H1 (cell line): Measurements from ENCODE around the gene OSR1. TPM values are rescaled to one million over a fixed set of nuclear protein-coding genes. Genes with fewer than 3 reads are reported as not detected.

Experiments
- CBX5 ChIP-seq: fragments of 300-800, 300-1000 bp; sonication (generic); IDR thresholded peaks from 2 replicates; pipeline ENCODE4 v1.7.1; 2016; ENCODE audit warnings: antibody characterized with exemption, low read length, low read depth
- CHD1 ChIP-seq: IDR thresholded peaks from 2 replicates; pipeline ENCODE4 v1.6.1; 2012; ENCODE audit warnings: low read depth, low read length, improper control_type of control experiment
- GABPA ChIP-seq: IDR thresholded peaks from 2 replicates; pipeline ENCODE4 v1.6.1; 2011; ENCODE audit warnings: mild to moderate bottlenecking, low read length, moderate library complexity, borderline replicate concordance; ENCODE audit not compliant: insufficient read depth
- JUND ChIP-seq: IDR thresholded peaks from 2 replicates; pipeline ENCODE4 v1.6.1; 2011; ENCODE audit warnings: mild to moderate bottlenecking, improper control_type of control experiment, low read length
- MAFK ChIP-seq: IDR thresholded peaks from 2 replicates; pipeline ENCODE4 v1.6.1; 2012; ENCODE audit warnings: low read depth, mild to moderate bottlenecking, improper control_type of control experiment, low read length
- NRF1 ChIP-seq: IDR thresholded peaks from 2 replicates; pipeline ENCODE4 v1.6.1; 2011; ENCODE audit warnings: mild to moderate bottlenecking, low read depth, low read length, improper control_type of control experiment
- PHF8 ChIP-seq: fragments of 200-600 bp; sonication (generic); conservative IDR thresholded peaks from 2 replicates; pipeline ENCODE4 v1.7.1; 2012; ENCODE audit warnings: low read depth, mild to moderate bottlenecking, inconsistent platforms, low read length, moderate library complexity
- POU5F1 ChIP-seq: IDR thresholded peaks from 2 replicates; pipeline ENCODE4 v1.6.1; 2011; ENCODE audit warnings: low read depth, mild to moderate bottlenecking, low read length, moderate library complexity
- RAD21 ChIP-seq, 2 experiments: IDR thresholded peaks in 1 of 2; conservative IDR thresholded peaks in 1 of 2; 2 replicates each; pipeline ENCODE4 v1.6.1; 2011; ENCODE audit warnings: low read depth in 2 of 2, low read length in 2 of 2, improper control_type of control experiment in 1 of 2, inconsistent platforms in 1 of 2, mild to moderate bottlenecking in 1 of 2, moderate library complexity in 1 of 2
- RNF2 ChIP-seq: fragments of 200-900, 300-1000 bp; sonication (generic); IDR thresholded peaks from 2 replicates; pipeline ENCODE4 v1.7.1; 2016; ENCODE audit warnings: borderline replicate concordance, low read depth, mild to moderate bottlenecking, antibody characterized with exemption, low read length; ENCODE audit not compliant: poor library complexity, severe bottlenecking; ENCODE audit errors: missing control alignments
- SAP30 ChIP-seq: fragments of 300-600 bp; sonication (generic); IDR thresholded peaks from 2 replicates; pipeline ENCODE4 v1.7.1; 2012; ENCODE audit warnings: low read length, moderate library complexity, mild to moderate bottlenecking, inconsistent platforms; ENCODE audit not compliant: insufficient read depth, insufficient replicate concordance
- SIX5 ChIP-seq: IDR thresholded peaks from 2 replicates; pipeline ENCODE4 v1.6.1; 2011; ENCODE audit warnings: mild to moderate bottlenecking, low read depth, low read length
- SUZ12 ChIP-seq: fragments of 200-600 bp; sonication (generic); IDR thresholded peaks from 2 replicates; pipeline ENCODE4 v1.6.1; 2012; ENCODE audit warnings: mild to moderate bottlenecking, inconsistent platforms, low read length, moderate library complexity, mixed read lengths
- TAF7 ChIP-seq: optimal IDR thresholded peaks from 2 replicates; pipeline ENCODE3; 2011; ENCODE audit warnings: low read depth, mild to moderate bottlenecking, inconsistent platforms, low read length, moderate library complexity, borderline replicate concordance
- polyA plus RNA-seq, 7 experiments: library from polyadenylated mRNA; depleted of rRNA in 3 of 7; stranded (reverse) in 5 of 7; unstranded in 2 of 7; fragments of >200 nt in 5 of 7; fragments of 200-250 nt in 2 of 7; gene quantifications; 1 replicate in 5 of 7; 2 replicates in 1 of 7; 4 replicates in 1 of 7; pipeline versions ENCODE4 v1.2.1 to v1.2.3, GENCODE V29; 2011 to 2013; ENCODE audit warnings: missing spikeins in 2 of 7, mixed read lengths in 2 of 7
- total RNA-seq: library from RNA; stranded (reverse); fragmentation: NEBNext Ultra II Directional; extraction: Animal tissue kit (Norgen Biotek cat#: 25700); gene quantifications from 2 replicates; pipeline ENCODE4 v1.2.1, GENCODE V29; 2021
- TF ChIP-seq, protein P1 (sequence below): IDR thresholded peaks from 2 replicates; pipeline ENCODE4 v1.6.1; 2011; ENCODE audit warnings: low read length, improper control_type of control experiment
- TF ChIP-seq, protein P2 (sequence below), 3 experiments: IDR thresholded peaks; 1 replicate in 2 of 3; 2 replicates in 1 of 3; pipeline versions ENCODE4 v1.5.1 to v1.6.1; 2011; ENCODE audit warnings: low read length in 3 of 3, mild to moderate bottlenecking in 3 of 3, inconsistent platforms in 2 of 3, low read depth in 1 of 3, moderate library complexity in 1 of 3; ENCODE audit not compliant: insufficient read depth in 1 of 3; ENCODE audit errors: control extremely low read depth in 1 of 3
- TF ChIP-seq, protein P3 (sequence below): IDR thresholded peaks from 2 replicates; pipeline ENCODE4 v1.6.1; 2012; ENCODE audit warnings: inconsistent platforms
- TF ChIP-seq, protein P4 (sequence below): IDR thresholded peaks from 2 replicates; pipeline ENCODE4 v1.6.1; 2011; ENCODE audit warnings: low read depth, mild to moderate bottlenecking, low read length; ENCODE audit not compliant: insufficient read depth

The OSR1 gene
- total and polyA plus RNA-seq, 2 of the 8 experiments (the other 6 are each of a cell fraction or from before 2014, with no cell fraction given) = 0.05 to 0.22 TPM

DNA sequence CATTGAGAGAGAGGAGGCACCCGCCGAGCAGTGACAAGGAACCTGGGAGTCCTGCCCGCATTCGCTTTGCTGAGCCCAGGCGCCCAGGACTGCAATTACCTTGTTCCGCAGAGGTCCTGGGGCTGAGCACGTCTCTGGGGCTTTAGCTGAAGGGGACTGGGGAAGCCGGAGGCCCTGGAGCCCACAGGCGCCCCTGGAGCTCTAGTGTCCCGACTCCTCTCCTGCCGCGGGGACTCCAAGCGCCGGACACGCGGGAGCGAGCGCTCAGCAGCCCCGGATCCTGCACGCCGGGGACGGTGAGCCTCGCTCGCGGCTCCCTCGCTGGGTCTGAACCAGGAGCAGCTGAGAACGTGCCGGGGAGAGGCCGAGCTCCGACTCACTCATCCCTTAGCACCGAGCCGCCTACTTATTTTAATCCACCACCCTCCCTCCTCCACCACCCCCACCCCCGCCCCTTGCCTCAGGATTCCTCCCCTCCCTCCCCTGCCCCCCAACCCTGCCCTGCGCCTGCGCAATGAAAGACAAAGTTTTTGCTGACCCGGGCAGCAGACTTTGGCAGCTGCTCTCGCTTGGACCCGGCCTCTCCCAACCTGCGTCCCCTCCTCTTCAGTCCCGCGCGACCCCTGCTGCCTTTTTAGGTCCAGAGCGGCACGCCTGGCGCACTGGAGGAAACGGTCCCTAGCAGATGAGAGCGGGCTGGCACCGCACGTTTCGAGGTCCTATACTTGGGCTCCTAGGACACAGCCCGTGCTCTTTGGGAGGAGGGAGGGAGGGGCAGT lies at the start of gene OSR1 (continued):
- TF ChIP-seq SUZ12 (no peak; the same call in 1 of the 2 replicates), POU5F1 (no peak), MAFK (no peak; the same call in 1 of the 2 replicates), GABPA (no peak), NRF1 (peak; percentile 53), JUND (no peak), SAP30 (no peak), RAD21 (IDR thresholded peaks at IDR 0.05 in 1 of 2, conservative IDR thresholded peaks at IDR 0.05 in 1 of 2; ENCODE audit: low read depth in 2 of 2, low read length in 2 of 2) (peak; percentile 6 to 20; a peak in 2 of 4 replicates), PHF8 (no peak), RNF2 (no peak), SIX5 (no peak), CBX5 (no peak), CHD1 (no peak), TAF7 (no peak)
- TF ChIP-seq, protein P1, sequence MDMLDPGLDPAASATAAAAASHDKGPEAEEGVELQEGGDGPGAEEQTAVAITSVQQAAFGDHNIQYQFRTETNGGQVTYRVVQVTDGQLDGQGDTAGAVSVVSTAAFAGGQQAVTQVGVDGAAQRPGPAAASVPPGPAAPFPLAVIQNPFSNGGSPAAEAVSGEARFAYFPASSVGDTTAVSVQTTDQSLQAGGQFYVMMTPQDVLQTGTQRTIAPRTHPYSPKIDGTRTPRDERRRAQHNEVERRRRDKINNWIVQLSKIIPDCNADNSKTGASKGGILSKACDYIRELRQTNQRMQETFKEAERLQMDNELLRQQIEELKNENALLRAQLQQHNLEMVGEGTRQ = no peak
- TF ChIP-seq, protein P2, sequence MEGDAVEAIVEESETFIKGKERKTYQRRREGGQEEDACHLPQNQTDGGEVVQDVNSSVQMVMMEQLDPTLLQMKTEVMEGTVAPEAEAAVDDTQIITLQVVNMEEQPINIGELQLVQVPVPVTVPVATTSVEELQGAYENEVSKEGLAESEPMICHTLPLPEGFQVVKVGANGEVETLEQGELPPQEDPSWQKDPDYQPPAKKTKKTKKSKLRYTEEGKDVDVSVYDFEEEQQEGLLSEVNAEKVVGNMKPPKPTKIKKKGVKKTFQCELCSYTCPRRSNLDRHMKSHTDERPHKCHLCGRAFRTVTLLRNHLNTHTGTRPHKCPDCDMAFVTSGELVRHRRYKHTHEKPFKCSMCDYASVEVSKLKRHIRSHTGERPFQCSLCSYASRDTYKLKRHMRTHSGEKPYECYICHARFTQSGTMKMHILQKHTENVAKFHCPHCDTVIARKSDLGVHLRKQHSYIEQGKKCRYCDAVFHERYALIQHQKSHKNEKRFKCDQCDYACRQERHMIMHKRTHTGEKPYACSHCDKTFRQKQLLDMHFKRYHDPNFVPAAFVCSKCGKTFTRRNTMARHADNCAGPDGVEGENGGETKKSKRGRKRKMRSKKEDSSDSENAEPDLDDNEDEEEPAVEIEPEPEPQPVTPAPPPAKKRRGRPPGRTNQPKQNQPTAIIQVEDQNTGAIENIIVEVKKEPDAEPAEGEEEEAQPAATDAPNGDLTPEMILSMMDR (IDR thresholded peaks at IDR 0.05; ENCODE audit: control extremely low read depth in 1 of 3, insufficient read depth in 1 of 3, low read depth in 1 of 3, low read length in 3 of 3) = peak in 1 of 3 experiments; percentile 3; a peak in 1 of 4 replicates
- TF ChIP-seq, protein P3, sequence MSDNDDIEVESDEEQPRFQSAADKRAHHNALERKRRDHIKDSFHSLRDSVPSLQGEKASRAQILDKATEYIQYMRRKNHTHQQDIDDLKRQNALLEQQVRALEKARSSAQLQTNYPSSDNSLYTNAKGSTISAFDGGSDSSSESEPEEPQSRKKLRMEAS = peak; percentile 4; the same call in 1 of the 2 replicates
- TF ChIP-seq, protein P4, sequence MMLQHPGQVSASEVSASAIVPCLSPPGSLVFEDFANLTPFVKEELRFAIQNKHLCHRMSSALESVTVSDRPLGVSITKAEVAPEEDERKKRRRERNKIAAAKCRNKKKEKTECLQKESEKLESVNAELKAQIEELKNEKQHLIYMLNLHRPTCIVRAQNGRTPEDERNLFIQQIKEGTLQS = no peak
